ENCODE results near the gene EXOC5. TPM values are rescaled to one million over a fixed set of nuclear protein-coding genes. Genes with fewer than 3 reads are reported as not detected.

The EXOC5 gene
- total RNA-seq: 57.1 and 77.7 TPM in 2 replicates

DNA sequence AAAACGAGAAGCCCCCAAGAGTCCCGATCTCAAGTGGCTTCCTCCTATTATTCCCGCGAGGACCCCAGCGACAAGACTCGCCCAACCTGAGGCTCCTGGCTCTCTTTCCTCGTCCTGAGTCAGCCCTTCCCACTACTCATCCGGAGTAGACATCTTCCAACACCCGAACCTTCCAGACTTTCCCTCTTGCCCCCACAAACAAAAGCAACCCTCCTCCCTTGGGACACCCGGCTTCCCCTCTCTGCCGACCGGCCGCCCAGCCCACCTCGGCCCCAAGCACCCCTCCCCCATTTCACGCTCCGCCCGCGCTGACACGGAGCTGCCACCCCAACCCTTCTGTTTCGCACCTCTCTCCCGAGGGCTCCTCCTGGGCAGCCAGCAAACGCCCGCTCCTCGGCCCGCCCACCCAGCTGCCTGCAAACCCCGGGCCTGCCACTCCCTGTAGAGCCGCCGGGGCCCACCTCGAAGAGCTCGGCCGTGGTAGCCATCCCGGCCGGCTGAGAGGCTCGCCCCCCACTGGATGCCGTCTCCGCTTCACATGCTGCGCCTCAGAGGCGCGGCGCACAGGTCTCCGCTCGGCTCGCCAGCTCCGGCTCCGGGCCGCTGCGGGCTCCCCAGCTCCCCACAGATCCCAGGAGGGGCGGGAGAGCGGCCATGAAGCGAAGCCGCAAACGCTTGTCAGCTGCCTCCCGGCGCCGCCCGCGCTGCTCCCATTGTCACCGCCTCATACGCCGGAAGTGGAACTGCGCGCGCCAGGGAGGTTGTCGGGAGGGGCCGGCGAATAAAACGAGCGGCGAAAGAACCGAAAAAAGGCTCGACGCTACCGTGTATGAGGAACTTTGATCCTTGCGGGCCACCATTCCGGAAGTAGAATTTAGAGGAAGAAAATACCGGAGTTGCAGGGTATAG lies at the start of gene EXOC5, which contains the start of gene AP5M1:
TSS of gene EXOC5 (minus strand) at position 745 of the 909 bp plus-strand sequence. CDS start at position 488, 257 bp downstream.
TSS of gene AP5M1 (plus strand) at position 811 of the 909 bp plus-strand sequence. CDS start 344 bp downstream, outside the sequence.

Other genes with a start within 250 kb of the EXOC5 start
- gene AP5M1, start 66 bp upstream of the EXOC5 start, total RNA-seq: 23.7 and 31.4 TPM in 2 replicates
- gene NAA30, start 121.7 kb upstream of the EXOC5 start, total RNA-seq: 15.1 and 15.9 TPM in 2 replicates
- gene CCDC198, start 225.0 kb upstream of the EXOC5 start, total RNA-seq: not detected in 2 replicates